ENCODE data around the gene USP44. TPM values are rescaled to one million over a fixed set of nuclear protein-coding genes. Genes with fewer than 3 reads are reported as not detected.

USP44 gene
- total and polyA plus RNA-seq, 10 of the 15 experiments (the other 5 are each of a cell fraction or from before 2014, with no cell fraction given), result 0.02 to 0.26 (median 0.12) TPM; not detected in 6

DNA sequence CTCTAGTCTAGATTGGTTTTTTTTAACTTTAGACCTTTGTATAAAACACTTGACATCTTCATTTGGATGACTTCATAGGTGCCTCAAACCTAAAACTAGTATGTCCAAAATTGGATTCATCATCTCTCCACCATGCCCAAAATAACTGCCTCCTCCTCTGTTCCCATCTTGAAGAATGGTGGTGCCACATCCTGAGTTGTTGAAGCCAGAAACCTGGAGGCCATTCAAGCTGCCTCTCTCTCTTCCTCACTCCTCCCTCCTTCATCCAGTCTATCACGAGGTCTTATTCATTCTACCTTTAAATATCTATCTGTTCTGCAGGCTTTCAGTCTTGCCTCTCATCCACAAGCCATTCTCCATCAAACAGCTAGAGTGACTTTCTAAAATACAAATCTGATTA is 26.5 kb upstream of the USP44 start (continued):
- TF ChIP-seq JUND (IDR thresholded peaks at IDR 0.05; ENCODE audit: low read depth, low read length), result no peak
- TF ChIP-seq NR2C1 (IDR thresholded peaks at IDR 0.05), result no peak
- no peak for TF ChIP-seq TAF1 (IDR thresholded peaks at IDR 0.05; ENCODE audit: borderline replicate concordance, low read depth, low read length)
- TF ChIP-seq, protein P1, sequence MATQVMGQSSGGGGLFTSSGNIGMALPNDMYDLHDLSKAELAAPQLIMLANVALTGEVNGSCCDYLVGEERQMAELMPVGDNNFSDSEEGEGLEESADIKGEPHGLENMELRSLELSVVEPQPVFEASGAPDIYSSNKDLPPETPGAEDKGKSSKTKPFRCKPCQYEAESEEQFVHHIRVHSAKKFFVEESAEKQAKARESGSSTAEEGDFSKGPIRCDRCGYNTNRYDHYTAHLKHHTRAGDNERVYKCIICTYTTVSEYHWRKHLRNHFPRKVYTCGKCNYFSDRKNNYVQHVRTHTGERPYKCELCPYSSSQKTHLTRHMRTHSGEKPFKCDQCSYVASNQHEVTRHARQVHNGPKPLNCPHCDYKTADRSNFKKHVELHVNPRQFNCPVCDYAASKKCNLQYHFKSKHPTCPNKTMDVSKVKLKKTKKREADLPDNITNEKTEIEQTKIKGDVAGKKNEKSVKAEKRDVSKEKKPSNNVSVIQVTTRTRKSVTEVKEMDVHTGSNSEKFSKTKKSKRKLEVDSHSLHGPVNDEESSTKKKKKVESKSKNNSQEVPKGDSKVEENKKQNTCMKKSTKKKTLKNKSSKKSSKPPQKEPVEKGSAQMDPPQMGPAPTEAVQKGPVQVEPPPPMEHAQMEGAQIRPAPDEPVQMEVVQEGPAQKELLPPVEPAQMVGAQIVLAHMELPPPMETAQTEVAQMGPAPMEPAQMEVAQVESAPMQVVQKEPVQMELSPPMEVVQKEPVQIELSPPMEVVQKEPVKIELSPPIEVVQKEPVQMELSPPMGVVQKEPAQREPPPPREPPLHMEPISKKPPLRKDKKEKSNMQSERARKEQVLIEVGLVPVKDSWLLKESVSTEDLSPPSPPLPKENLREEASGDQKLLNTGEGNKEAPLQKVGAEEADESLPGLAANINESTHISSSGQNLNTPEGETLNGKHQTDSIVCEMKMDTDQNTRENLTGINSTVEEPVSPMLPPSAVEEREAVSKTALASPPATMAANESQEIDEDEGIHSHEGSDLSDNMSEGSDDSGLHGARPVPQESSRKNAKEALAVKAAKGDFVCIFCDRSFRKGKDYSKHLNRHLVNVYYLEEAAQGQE (IDR thresholded peaks at IDR 0.05; ENCODE audit: low read depth, low read length), result no peak
- TF ChIP-seq RAD21 (IDR thresholded peaks at IDR 0.05; ENCODE audit: insufficient read depth, low read depth, low read length), result no peak

DNA sequence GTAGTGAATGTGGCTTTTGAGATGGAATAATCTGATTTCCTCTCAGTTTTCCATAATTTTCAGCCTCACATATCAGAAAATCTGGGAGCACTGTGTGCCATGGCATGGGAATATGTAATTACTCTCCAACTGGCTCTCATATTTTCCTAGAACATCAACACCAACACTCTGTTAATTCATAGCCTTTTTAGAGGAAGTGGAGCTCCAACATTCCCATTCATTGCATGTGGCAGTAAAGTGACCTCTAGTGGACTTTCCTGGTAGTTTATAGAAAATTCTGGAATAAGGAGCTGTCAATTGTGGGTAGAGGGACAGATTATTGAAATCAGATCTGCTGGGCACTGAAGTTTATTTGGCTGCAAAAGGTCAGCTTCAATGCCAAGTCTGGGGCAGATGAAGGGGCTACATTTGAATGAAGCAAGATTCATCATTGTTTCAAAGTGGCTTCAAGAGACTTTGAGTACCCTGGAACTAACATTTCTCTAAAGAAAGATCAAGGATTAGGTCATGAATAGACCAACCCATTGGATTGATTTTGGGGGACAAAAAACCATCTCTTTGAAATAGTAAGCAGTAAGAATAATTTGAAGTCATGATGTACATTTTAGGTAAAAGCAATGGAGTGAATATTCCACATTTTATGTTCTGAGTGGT is 23.6 kb upstream of the USP44 start:
- ATAC-seq (no peak), FAIRE-seq (no peak), DNase-seq (ENCODE audit: low read depth, low spot score) (no peak)
- Histone ChIP-seq H3K9me3 (replicated peaks; ENCODE audit: control insufficient read depth, insufficient read depth, low read length) (no peaks in the 10 kb centered on the region), H4K20me1 (ENCODE audit: control insufficient read depth, insufficient read depth) (no peaks in the 10 kb centered on the region), H3K27me3 (replicated peaks in 1 of 2; ENCODE audit: control insufficient read depth in 2 of 2, insufficient read depth in 2 of 2, low read length in 1 of 2) (no peaks in the 10 kb centered on the region), H2AFZ (ENCODE audit: control insufficient read depth, low read depth, low read length) (peak overlapping the region; percentile 46), H3K9ac (ENCODE audit: control insufficient read depth, insufficient read depth, low read length) (no peak overlapping the region), H3K4me1 (ENCODE audit: control insufficient read depth, insufficient read depth, low read length) (peaks cover 9% of the 10 kb centered on the region), H3K27ac (ENCODE audit: control insufficient read depth, insufficient read depth) (no peak overlapping the region), H3K36me3 (ENCODE audit: control insufficient read depth in 2 of 2, insufficient read depth in 2 of 2, low read length in 1 of 2) (no peaks in the 10 kb centered on the region), H3K4me2 (ENCODE audit: control insufficient read depth, insufficient read depth) (peak overlapping the region; percentile 71; the same call in 1 of the 2 replicates), H3K4me3 (no peak overlapping the region), H3K79me2 (ENCODE audit: control insufficient read depth, insufficient read depth, low read length) (no peaks in the 10 kb centered on the region)
- in situ Hi-C loops (cut with MboI), result no loop called here
- RAD21 ChIA-PET (ENCODE audit: unreplicated experiment), result no interaction called here
- BruUV-seq (replicated peaks), result no TSS peak
- intact Hi-C loops (cut with micrococcal nuclease; ENCODE audit: unreplicated experiment), result no loop called here
- SMC1A ChIA-PET (ENCODE audit: uncharacterized antibody, unreplicated experiment), result interaction anchor here (2.0 kb wide), 1 partner anchor 41 kb away, joined by 6 read pairs; no protein-coding TSS in a partner anchor
- CTCF ChIA-PET, result interaction anchor here (0.6 to 1.3 kb wide), 5 partner anchors 9 to 458 kb away, joined by 3 to 6 read pairs (median 3); partner anchors contain the start of gene METAP2
- POLR2A ChIA-PET, result interaction anchor here (0.5 to 0.6 kb wide), 3 partner anchors 55 to 1380 kb away, joined by 3 to 4 read pairs (median 3); no protein-coding TSS in a partner anchor
- TF ChIP-seq LARP7 (IDR thresholded peaks at IDR 0.05) (no peak), POLR2AphosphoS5 (IDR thresholded peaks at IDR 0.05; ENCODE audit: low read length) (no peak), IKZF2 (IDR thresholded peaks at IDR 0.05) (peak in 1 of 2 experiments; percentile 31; a peak in 1 of 4 replicates), TCF7 (IDR thresholded peaks at IDR 0.05; ENCODE audit: borderline replicate concordance) (no peak), STAT1 (conservative IDR thresholded peaks at IDR 0.05) (no peak), ATF7 (IDR thresholded peaks at IDR 0.05; ENCODE audit: low read depth) (no peak), RCOR1 (conservative IDR thresholded peaks at IDR 0.05; ENCODE audit: low read depth, low read length) (no peak), SPI1 (IDR thresholded peaks at IDR 0.05; ENCODE audit: borderline replicate concordance, insufficient read depth, low read depth, low read length) (0 out of 2 replicates have a peak, but pooled peaks have one; percentile 18), CREM (IDR thresholded peaks at IDR 0.05; ENCODE audit: low read depth) (no peak)
- TF ChIP-seq, protein P2, sequence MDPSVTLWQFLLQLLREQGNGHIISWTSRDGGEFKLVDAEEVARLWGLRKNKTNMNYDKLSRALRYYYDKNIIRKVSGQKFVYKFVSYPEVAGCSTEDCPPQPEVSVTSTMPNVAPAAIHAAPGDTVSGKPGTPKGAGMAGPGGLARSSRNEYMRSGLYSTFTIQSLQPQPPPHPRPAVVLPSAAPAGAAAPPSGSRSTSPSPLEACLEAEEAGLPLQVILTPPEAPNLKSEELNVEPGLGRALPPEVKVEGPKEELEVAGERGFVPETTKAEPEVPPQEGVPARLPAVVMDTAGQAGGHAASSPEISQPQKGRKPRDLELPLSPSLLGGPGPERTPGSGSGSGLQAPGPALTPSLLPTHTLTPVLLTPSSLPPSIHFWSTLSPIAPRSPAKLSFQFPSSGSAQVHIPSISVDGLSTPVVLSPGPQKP (IDR thresholded peaks at IDR 0.05; ENCODE audit: low read depth, low read length), result no peak
- TF ChIP-seq, protein P3, sequence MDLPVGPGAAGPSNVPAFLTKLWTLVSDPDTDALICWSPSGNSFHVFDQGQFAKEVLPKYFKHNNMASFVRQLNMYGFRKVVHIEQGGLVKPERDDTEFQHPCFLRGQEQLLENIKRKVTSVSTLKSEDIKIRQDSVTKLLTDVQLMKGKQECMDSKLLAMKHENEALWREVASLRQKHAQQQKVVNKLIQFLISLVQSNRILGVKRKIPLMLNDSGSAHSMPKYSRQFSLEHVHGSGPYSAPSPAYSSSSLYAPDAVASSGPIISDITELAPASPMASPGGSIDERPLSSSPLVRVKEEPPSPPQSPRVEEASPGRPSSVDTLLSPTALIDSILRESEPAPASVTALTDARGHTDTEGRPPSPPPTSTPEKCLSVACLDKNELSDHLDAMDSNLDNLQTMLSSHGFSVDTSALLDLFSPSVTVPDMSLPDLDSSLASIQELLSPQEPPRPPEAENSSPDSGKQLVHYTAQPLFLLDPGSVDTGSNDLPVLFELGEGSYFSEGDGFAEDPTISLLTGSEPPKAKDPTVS (IDR thresholded peaks at IDR 0.05; ENCODE audit: low read depth, low read length), result peak; percentile 66; the same call in 1 of the 2 replicates

Data from GM12878 (cell line).